ENCODE measurements around the gene SRSF1.

DNA sequence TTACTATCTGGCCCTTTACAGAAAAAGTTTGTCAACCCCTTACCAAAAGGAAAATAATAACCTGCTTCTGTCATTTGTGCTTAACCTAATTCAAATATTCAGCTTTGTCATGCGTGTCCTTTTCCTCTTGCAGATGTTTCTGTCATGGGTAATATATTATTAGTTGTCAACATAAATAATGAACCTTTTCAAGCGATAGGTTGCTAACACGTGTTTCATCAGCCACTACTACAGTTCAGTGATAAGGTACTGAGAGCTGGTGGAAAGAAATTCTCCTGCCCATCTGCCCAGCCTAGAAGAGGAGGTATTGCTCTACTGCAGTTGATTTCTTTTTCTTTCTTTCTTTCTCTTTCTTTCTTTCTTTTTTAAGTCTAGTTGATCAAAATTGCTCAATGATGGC lies 12.0 kb upstream of the SRSF1 start:
- TF ChIP-seq, protein P1, sequence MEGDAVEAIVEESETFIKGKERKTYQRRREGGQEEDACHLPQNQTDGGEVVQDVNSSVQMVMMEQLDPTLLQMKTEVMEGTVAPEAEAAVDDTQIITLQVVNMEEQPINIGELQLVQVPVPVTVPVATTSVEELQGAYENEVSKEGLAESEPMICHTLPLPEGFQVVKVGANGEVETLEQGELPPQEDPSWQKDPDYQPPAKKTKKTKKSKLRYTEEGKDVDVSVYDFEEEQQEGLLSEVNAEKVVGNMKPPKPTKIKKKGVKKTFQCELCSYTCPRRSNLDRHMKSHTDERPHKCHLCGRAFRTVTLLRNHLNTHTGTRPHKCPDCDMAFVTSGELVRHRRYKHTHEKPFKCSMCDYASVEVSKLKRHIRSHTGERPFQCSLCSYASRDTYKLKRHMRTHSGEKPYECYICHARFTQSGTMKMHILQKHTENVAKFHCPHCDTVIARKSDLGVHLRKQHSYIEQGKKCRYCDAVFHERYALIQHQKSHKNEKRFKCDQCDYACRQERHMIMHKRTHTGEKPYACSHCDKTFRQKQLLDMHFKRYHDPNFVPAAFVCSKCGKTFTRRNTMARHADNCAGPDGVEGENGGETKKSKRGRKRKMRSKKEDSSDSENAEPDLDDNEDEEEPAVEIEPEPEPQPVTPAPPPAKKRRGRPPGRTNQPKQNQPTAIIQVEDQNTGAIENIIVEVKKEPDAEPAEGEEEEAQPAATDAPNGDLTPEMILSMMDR (IDR thresholded peaks at IDR 0.05; ENCODE audit: borderline replicate concordance, extremely low read depth, low read length, poor library complexity, severe bottlenecking) = no peak
- no peak for TF ChIP-seq EZH2 (IDR thresholded peaks at IDR 0.05; ENCODE audit: borderline replicate concordance, low read depth, low read length, severe bottlenecking)

All from DND-41 (cell line).